HL-60 (cell line): Measurements from ENCODE around the gene HEXD.

Source experiments
- CTCF ChIP-seq: IDR thresholded peaks from one replicate; pipeline ENCODE4 v1.5.1; 2011; ENCODE audit warnings: low read length, control low read depth, inconsistent platforms; ENCODE audit not compliant: insufficient read depth
- POLR2AphosphoS5 ChIP-seq: IDR thresholded peaks from 2 replicates; pipeline ENCODE4 v1.6.1; 2012; ENCODE audit warnings: low read depth

DNA sequence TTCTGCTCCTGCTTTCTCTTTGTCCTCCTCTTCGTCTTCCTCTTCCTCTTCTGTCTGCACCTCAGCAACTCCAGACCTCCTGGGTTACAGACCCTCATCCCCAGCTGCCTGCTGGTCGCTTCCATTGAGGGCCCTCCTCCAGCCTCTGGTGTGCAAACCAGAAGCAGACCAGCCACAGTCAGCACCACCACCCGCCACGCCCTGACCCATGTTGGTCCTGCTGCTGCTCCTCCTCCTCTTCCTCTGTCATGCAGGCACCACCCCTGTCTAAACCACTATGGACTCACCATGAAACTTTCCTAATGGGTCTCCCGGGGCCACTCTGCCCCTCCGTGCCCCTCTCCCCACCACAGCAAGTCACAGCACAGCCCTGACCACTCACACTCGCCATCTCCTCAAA, 11.7 kb downstream of the HEXD start:
- no peak for TF ChIP-seq CTCF
- no peak for TF ChIP-seq POLR2AphosphoS5
